CD4-positive, alpha-beta T cell (primary cell): ENCODE data around the gene PSD. TPM values are rescaled to one million over a fixed set of nuclear protein-coding genes. Genes with fewer than 3 reads are reported as not detected.

ENCODE experiments used
- ATAC-seq: fragments of 200-7000 bp; cut with Tn5 transposase; one replicate; pipeline ENCODE4 v1.10.0; 2022; ENCODE audit warnings: mild to moderate bottlenecking; ENCODE audit not compliant: poor library complexity
- CTCF ChIA-PET: fragments of 350-600 bp; sonication (Branson Sonifier 250); formaldehyde crosslinking; loops from one replicate; lab custom pipeline; 2021; ENCODE audit warnings: antibody characterized with exemption, inconsistent platforms; lab: Charles Lee
- POLR2A ChIA-PET: fragments of 350-600 bp; sonication (Branson Sonifier 250); formaldehyde crosslinking; loops from one replicate; lab custom pipeline; 2021; ENCODE audit warnings: antibody characterized with exemption, inconsistent platforms; lab: Charles Lee
- DNase-seq, 14 experiments: peaks; one replicate each; pipeline ENCODE4 v3.0.0-alpha.2; 2013 to 2020; ENCODE audit warnings: mixed read lengths in 2 of 14
- H3K27ac ChIP-seq, 2 donors: one replicate each; pipeline versions ENCODE4 v1.5.1 to v1.7.0; 2013; ENCODE audit warnings: low read length in 2 of 2, low read depth in 1 of 2, mild to moderate bottlenecking in 1 of 2
- H3K27me3 ChIP-seq, 2 experiments: 1 replicate in 1 of 2; 2 replicates in 1 of 2; pipeline versions ENCODE4 v1.6.1 to v1.7.0; 2013; ENCODE audit warnings: low read length in 2 of 2, control low read depth in 1 of 2, mild to moderate bottlenecking in 1 of 2, moderate library complexity in 1 of 2; ENCODE audit not compliant: insufficient read depth in 2 of 2, control insufficient read depth in 1 of 2
- H3K36me3 ChIP-seq: one replicate; pipeline ENCODE4 v1.6.1; 2013; ENCODE audit warnings: low read length, control low read depth; ENCODE audit not compliant: insufficient read depth
- H3K4me1 ChIP-seq: one replicate; pipeline ENCODE4 v1.6.1; 2013; ENCODE audit warnings: low read length, control low read depth; ENCODE audit not compliant: insufficient read depth
- H3K4me3 ChIP-seq: one replicate; pipeline ENCODE4 v1.5.1; 2013; ENCODE audit warnings: mild to moderate bottlenecking, low read length, moderate library complexity
- H3K9me3 ChIP-seq, 2 experiments: 1 replicate in 1 of 2; 2 replicates in 1 of 2; pipeline versions ENCODE4 v1.6.1 to v1.7.0; 2013; ENCODE audit warnings: low read length in 2 of 2, mild to moderate bottlenecking in 2 of 2, control low read depth in 1 of 2, moderate library complexity in 1 of 2; ENCODE audit not compliant: control insufficient read depth in 1 of 2, insufficient read depth in 1 of 2
- H3K27ac Mint-ChIP-seq: one replicate; pipeline ENCODE4 v1.8.0; 2020; ENCODE audit warnings: mixed read lengths
- H3K27me3 Mint-ChIP-seq: one replicate; pipeline ENCODE4 v1.8.0; 2021; ENCODE audit warnings: mixed read lengths
- H3K36me3 Mint-ChIP-seq: one replicate; pipeline ENCODE4 v1.8.0; 2021; ENCODE audit warnings: low read depth, mixed read lengths
- H3K4me1 Mint-ChIP-seq: one replicate; pipeline ENCODE4 v1.8.0; 2021; ENCODE audit warnings: low read depth, mixed read lengths
- H3K4me3 Mint-ChIP-seq: one replicate; pipeline ENCODE4 v1.8.0; 2020; ENCODE audit warnings: mild to moderate bottlenecking, mixed read lengths
- H3K9me3 Mint-ChIP-seq: one replicate; pipeline ENCODE4 v1.8.0; 2020; ENCODE audit warnings: mixed read lengths
- CTCF ChIP-seq: fragments of 200-600 bp; IDR thresholded peaks from one replicate; pipeline ENCODE4 v1.8.0; 2022; ENCODE audit warnings: antibody characterized with exemption, mild to moderate bottlenecking
- intact Hi-C, 2 experiments: fragments of 100-400 bp; cut with DNase I in 1 of 2; cut with micrococcal nuclease in 1 of 2; formaldehyde crosslinking; loops; one replicate each; pipeline versions ENCODE4 v1.15.1 to v1.9.0; 2023 to 2025; cut with DNase I, micrococcal nuclease
- total RNA-seq, 174 experiments: library from RNA in 2 of 174; stranded (reverse) in 2 of 174; gene quantifications; one replicate each; pipeline ENCODE4 v1.2.3 and lab custom pipeline; 2021 to 2026

PSD gene
- total RNA-seq, 2 experiments from 2014 or later: 16.7 to 17.8 TPM

- peak overlapping the region; percentile 85 for H3K4me3 Mint-ChIP-seq
- ChIA-PET CTCF (interaction anchor here (0.7 to 1.3 kb wide), 3 partner anchors 13 to 207 kb away, joined by 3 to 4 read pairs (median 4); no protein-coding TSS in a partner anchor), POLR2A (interaction anchor here (0.7 to 5.9 kb wide), 8 partner anchors 14 to 450 kb away, joined by 3 to 131 read pairs (median 4); partner anchors contain the start of genes ACTR1A, C10orf95, FBXL15 and NFKB2)
- peaks cover 64% of the 10 kb centered on the region for H3K4me1 Mint-ChIP-seq
- H3K27me3 Mint-ChIP-seq: no peaks in the 10 kb centered on the region
- H3K27ac Mint-ChIP-seq: peak overlapping the region; percentile 92
- ATAC-seq: no peak
- H3K27me3 ChIP-seq: no peaks in the 10 kb centered on the region
- peak overlapping the region in 1 of 2 donors; percentile 33 for H3K27ac ChIP-seq
- no peak for DNase-seq
- intact Hi-C loops: no loop called here
- peaks cover 10% of the 10 kb centered on the region for H3K36me3 Mint-ChIP-seq
- H3K9me3 Mint-ChIP-seq: no peaks in the 10 kb centered on the region
- no peaks in the 10 kb centered on the region for H3K9me3 ChIP-seq
- TF ChIP-seq CTCF: no peak
- peak overlapping the region; percentile 64 for H3K4me3 ChIP-seq
- H3K4me1 ChIP-seq: peaks cover 67% of the 10 kb centered on the region
- H3K36me3 ChIP-seq: no peaks in the 10 kb centered on the region
Observed at GRCh38 chr10:102436312-102436711, 17.7 kb upstream of the PSD start.

- H3K9me3 Mint-ChIP-seq: no peaks in the 10 kb centered on the region
- peak overlapping the region; percentile 64 for H3K4me3 ChIP-seq
- intact Hi-C loops: no loop called here
- peaks cover 64% of the 10 kb centered on the region for H3K4me1 Mint-ChIP-seq
- H3K27me3 Mint-ChIP-seq: no peaks in the 10 kb centered on the region
- DNase-seq (peak in 4 of 14 experiments; percentile 36 to 52 (median 42)), ATAC-seq (peak; percentile 7)
- H3K27me3 ChIP-seq: no peaks in the 10 kb centered on the region
- peak overlapping the region; percentile 85 for H3K4me3 Mint-ChIP-seq
- peak overlapping the region; percentile 92 for H3K27ac Mint-ChIP-seq
- H3K9me3 ChIP-seq: no peaks in the 10 kb centered on the region
- peaks cover 10% of the 10 kb centered on the region for H3K36me3 Mint-ChIP-seq
- H3K36me3 ChIP-seq: peaks cover 1% of the 10 kb centered on the region
- H3K4me1 ChIP-seq: peaks cover 68% of the 10 kb centered on the region
- peak overlapping the region; percentile 59 to 71 for H3K27ac ChIP-seq
- ChIA-PET CTCF (interaction anchor here (0.6 to 1.3 kb wide), 4 partner anchors 13 to 306 kb away, joined by 3 to 4 read pairs (median 3); no protein-coding TSS in a partner anchor), POLR2A (interaction anchor here (1.3 to 5.9 kb wide), 6 partner anchors 15 to 69 kb away, joined by 3 to 131 read pairs (median 9); partner anchors contain the start of genes ACTR1A, C10orf95, FBXL15 and NFKB2)
- TF ChIP-seq CTCF: no peak
Observed at GRCh38 chr10:102435529-102436233, 17.1 kb upstream of the PSD start.

- Histone ChIP-seq H3K4me3 (peak overlapping the region; percentile 64), H3K27me3 (no peaks in the 10 kb centered on the region), H3K27ac (peak overlapping the region; percentile 59 to 71), H3K4me1 (peaks cover 68% of the 10 kb centered on the region), H3K9me3 (no peaks in the 10 kb centered on the region), H3K36me3 (peaks cover 2% of the 10 kb centered on the region)
- Mint-ChIP-seq H3K9me3 (no peaks in the 10 kb centered on the region), H3K27ac (peak overlapping the region; percentile 92), H3K4me1 (peaks cover 64% of the 10 kb centered on the region), H3K27me3 (no peaks in the 10 kb centered on the region), H3K36me3 (peaks cover 10% of the 10 kb centered on the region), H3K4me3 (peak overlapping the region; percentile 85)
- TF ChIP-seq CTCF: no peak
- ATAC-seq (no peak), DNase-seq (no peak)
- intact Hi-C loops: no loop called here
- ChIA-PET CTCF (interaction anchor here (0.6 to 1.3 kb wide), 3 partner anchors 36 to 305 kb away, joined by 3 read pairs; partner anchors contain the start of gene ACTR1A), POLR2A (interaction anchor here (1.4 to 5.9 kb wide), 5 partner anchors 14 to 67 kb away, joined by 3 to 131 read pairs (median 13); partner anchors contain the start of genes ACTR1A, C10orf95, FBXL15 and NFKB2)
Observed at GRCh38 chr10:102435133-102435497, 16.5 kb upstream of the PSD start.
